Adipose tissue (tissue), 3 donors: ENCODE results near the gene ATG2B. TPM values are rescaled to one million over a fixed set of nuclear protein-coding genes. Genes with fewer than 3 reads are reported as not detected.
"Not testable (repeated sequence)": the region's sequence is repeated elsewhere in the genome, so short reads cannot be mapped to it uniquely, and the experiment has no call there.

Source experiments
- H3K27ac ChIP-seq: one replicate; pipeline ENCODE4 v1.5.1; 2013; ENCODE audit warnings: low read depth, low read length
- WGBS, 3 donors: extraction: QIAGEN DNeasy Blood & Tissue Kit; methylation state at CpG; one replicate each; pipeline ENCODE4 v1.1.7; 2013; 5-methylcytosine and 5-hydroxymethylcytosine counted together
- polyA plus RNA-seq, 3 donors: library from polyadenylated mRNA; stranded (reverse); fragments of 200-250 nt; gene quantifications; one replicate each; pipeline ENCODE4 v1.2.3, GENCODE V29; 2013
- donor health status: healthy with polysubstance abuse.
- donor health status: Bipolar disorder and iron deficiency.
- donor health status: healthy.

The ATG2B gene
- polyA plus RNA-seq, 3 donors: 3.5 to 5.2 (median 4.4) TPM

GRCh38 chr14:96245710-96246538, 117.2 kb downstream of the ATG2B start:
- H3K27ac ChIP-seq: no peak overlapping the region
- 87 to 94% (median 90%) methylated on average over 3 of the region's 3 CpGs for WGBS, 3 donors

- H3K27ac ChIP-seq: not testable (repeated sequence)
- 92 to 98% (median 94%) methylated on average over 3 of the region's 3 CpGs for WGBS, 3 donors
Measured at GRCh38 chr14:96245074-96245473, 118.1 kb downstream of the ATG2B start.

- H3K27ac ChIP-seq: no peak overlapping the region
- 55 to 68% (median 62%) methylated on average over 5 of the region's 5 CpGs for WGBS, 3 donors
Measured at GRCh38 chr14:96243785-96244184, 119.4 kb downstream of the ATG2B start.

GRCh38 chr14:96242126-96242525, 121.0 kb downstream of the ATG2B start:
- 91 to 95% (median 94%) methylated on average over 10 of the region's 10 CpGs for WGBS, 3 donors

GRCh38 chr14:96240641-96241040, 122.5 kb downstream of the ATG2B start:
- 93 to 95% (median 95%) methylated on average over 18 of the region's 18 CpGs for WGBS, 3 donors
- H3K27ac ChIP-seq: no peak overlapping the region

More at GRCh38 chr14:96242126-96242525, 121.0 kb downstream of the ATG2B start:
- no peak overlapping the region for H3K27ac ChIP-seq

- H3K27ac ChIP-seq: no peak overlapping the region
- 59 to 69% (median 62%) methylated on average over 9 of the region's 9 CpGs for WGBS, 3 donors
Measured at GRCh38 chr14:96239711-96240141, 123.4 kb downstream of the ATG2B start.

- 74 to 78% (median 76%) methylated on average over 7 of the region's 7 CpGs for WGBS, 3 donors
- no peak overlapping the region for H3K27ac ChIP-seq
Measured at GRCh38 chr14:96238676-96239265, 124.4 kb downstream of the ATG2B start.

- WGBS, 3 donors: 90 to 92% (median 91%) methylated on average over 2 of the region's 2 CpGs
- H3K27ac ChIP-seq: no peak overlapping the region
Measured at GRCh38 chr14:96237641-96238040, 125.5 kb downstream of the ATG2B start.

GRCh38 chr14:96235426-96235825, 127.7 kb downstream of the ATG2B start:
- H3K27ac ChIP-seq: no peak overlapping the region
- 63 to 64% (median 63%) methylated on average over 4 of the region's 4 CpGs for WGBS, 3 donors

- 65 to 73% (median 73%) methylated on average over 3 of the region's 3 CpGs for WGBS, 3 donors
Measured at GRCh38 chr14:96233661-96234060, 129.5 kb downstream of the ATG2B start.

GRCh38 chr14:96232506-96232905, 130.6 kb downstream of the ATG2B start:
- 73 to 77% (median 74%) methylated on average over 11 of the region's 11 CpGs for WGBS, 3 donors
- H3K27ac ChIP-seq: no peak overlapping the region

More at GRCh38 chr14:96233661-96234060, 129.5 kb downstream of the ATG2B start:
- H3K27ac ChIP-seq: no peak overlapping the region

- WGBS, 3 donors: 84 to 86% (median 86%) methylated on average over 12 of the region's 12 CpGs
- H3K27ac ChIP-seq: no peak overlapping the region
Measured at GRCh38 chr14:96231526-96232130, 131.5 kb downstream of the ATG2B start.

GRCh38 chr14:96231056-96231455, 132.1 kb downstream of the ATG2B start:
- 61 to 87% (median 73%) methylated on average over 4 of the region's 4 CpGs for WGBS, 3 donors
- H3K27ac ChIP-seq: no peak overlapping the region

GRCh38 chr14:96229315-96229714, 133.8 kb downstream of the ATG2B start:
- 84 to 95% (median 92%) methylated on average over 6 of the region's 6 CpGs for WGBS, 3 donors

More at GRCh38 chr14:96229315-96229714, 133.8 kb downstream of the ATG2B start:
- no peak overlapping the region for H3K27ac ChIP-seq

Other genes with a start within 250 kb of the ATG2B start
- 10 to 100 TPM in 1 of 3 donors, 1 to 10 TPM in 2; 4.2 to 22.6 (median 9.4) TPM for gene BDKRB2, start 158.5 kb downstream of the ATG2B start, polyA plus RNA-seq
- 10 to 100 TPM in 1 of 3 donors, 1 to 10 TPM in 2; 1.2 to 18.1 (median 4.4) TPM for gene BDKRB1, start 107.1 kb downstream of the ATG2B start, polyA plus RNA-seq
- 10 to 100 TPM in 2 of 3 donors, 1 to 10 TPM in 1; 6.2 to 17.3 (median 13.4) TPM for gene GSKIP, start 185 bp upstream of the ATG2B start, polyA plus RNA-seq
- gene AK7, start 28.8 kb upstream of the ATG2B start, polyA plus RNA-seq: 1 to 10 TPM in 2 of 3 donors, under 1 TPM in 1; 0.28 to 2.4 (median 1.1) TPM
- gene PAPOLA, start 139.0 kb upstream of the ATG2B start, polyA plus RNA-seq: 10 to 100 TPM; 40.1 to 70.7 (median 45.3) TPM